OCI-LY1 (cell line): ENCODE data around the gene PCAT7.

Source experiments
- H2AFZ ChIP-seq: fragments of 200-600 bp; sonication (generic), shearing (Covaris generic); 2 replicates; pipeline ENCODE4 v1.6.0; 2014; ENCODE audit warnings: antibody characterized with exemption, mild to moderate bottlenecking, low read length
- H3F3A ChIP-seq: fragments of 200-600 bp; sonication (generic), shearing (Covaris generic); 2 replicates; pipeline ENCODE4 v1.6.0; 2014; ENCODE audit warnings: mild to moderate bottlenecking, antibody characterized with exemption, low read length, moderate library complexity; ENCODE audit not compliant: insufficient read depth
- H3K27ac ChIP-seq: fragments of 200-600 bp; sonication (generic); 2 replicates; pipeline ENCODE4 v1.5.1; 2014; ENCODE audit warnings: low read length, mixed run types, mild to moderate bottlenecking, low read depth; ENCODE audit not compliant: poor library complexity, severe bottlenecking
- H3K27me3 ChIP-seq: fragments of 200-600 bp; sonication (generic); 2 replicates; pipeline ENCODE4 v1.6.0; 2014; ENCODE audit warnings: antibody characterized with exemption, mild to moderate bottlenecking, low read length, moderate library complexity; ENCODE audit not compliant: insufficient read depth
- H3K36me3 ChIP-seq: fragments of 200-600 bp; sonication (generic); 2 replicates; pipeline ENCODE4 v1.6.1; 2014; ENCODE audit warnings: mild to moderate bottlenecking, antibody characterized with exemption, low read length, moderate library complexity, mixed read lengths; ENCODE audit not compliant: insufficient read depth
- H3K4me1 ChIP-seq: fragments of 200-600 bp; sonication (generic); 2 replicates; pipeline ENCODE4 v1.5.1; 2014; ENCODE audit warnings: mild to moderate bottlenecking, low read length, moderate library complexity; ENCODE audit not compliant: insufficient read depth, severe bottlenecking
- H3K4me2 ChIP-seq: fragments of 200-600 bp; sonication (generic), shearing (Covaris generic); 2 replicates; pipeline ENCODE4 v1.6.1; 2014; ENCODE audit warnings: low read length
- H3K4me3 ChIP-seq: fragments of 200-600 bp; sonication (generic); 2 replicates; pipeline ENCODE4 v1.5.1; 2014; ENCODE audit warnings: low read length, low read depth, mild to moderate bottlenecking, mixed read lengths; ENCODE audit not compliant: poor library complexity, severe bottlenecking
- H3K79me2 ChIP-seq: fragments of 200-600 bp; shearing (Covaris generic); 2 replicates; pipeline ENCODE4 v1.6.1; 2016; ENCODE audit warnings: mixed run types, low read length, mixed read lengths; ENCODE audit not compliant: insufficient read depth
- H3K9ac ChIP-seq: fragments of 200-600 bp; sonication (generic), shearing (Covaris generic); 2 replicates; pipeline ENCODE4 v1.6.1; 2014; ENCODE audit warnings: mild to moderate bottlenecking, low read length, mixed read lengths
- H3K9me2 ChIP-seq: fragments of 200-600 bp; sonication (generic), shearing (Covaris generic); 2 replicates; pipeline ENCODE4 v1.6.1; 2014; ENCODE audit warnings: low read depth, mild to moderate bottlenecking, low read length, mixed read lengths
- H3K9me3 ChIP-seq: fragments of 200-600 bp; shearing (Covaris generic); 2 replicates; pipeline ENCODE4 v1.6.1; 2014; ENCODE audit warnings: low read length, mixed read lengths
- H4K20me1 ChIP-seq: fragments of 200-600 bp; sonication (generic), shearing (Covaris generic); 2 replicates; pipeline ENCODE4 v1.6.0; 2016; ENCODE audit warnings: mild to moderate bottlenecking, low read length; ENCODE audit not compliant: insufficient read depth
- EZH2 ChIP-seq: fragments of 200-600 bp; sonication (generic), shearing (Covaris generic); IDR thresholded peaks from 2 replicates; pipeline ENCODE4 v1.8.0; 2017; ENCODE audit warnings: borderline replicate concordance, mixed run types, mild to moderate bottlenecking, antibody characterized with exemption, low read length, moderate library complexity, mixed read lengths
- TF ChIP-seq, protein P1 (sequence below): fragments of 200-600 bp; sonication (generic), shearing (Covaris generic); IDR thresholded peaks from 2 replicates; pipeline ENCODE4 v1.5.1; 2017; ENCODE audit warnings: mild to moderate bottlenecking, antibody characterized with exemption, low read length, moderate library complexity, mixed read lengths

PCAT7 gene

DNA sequence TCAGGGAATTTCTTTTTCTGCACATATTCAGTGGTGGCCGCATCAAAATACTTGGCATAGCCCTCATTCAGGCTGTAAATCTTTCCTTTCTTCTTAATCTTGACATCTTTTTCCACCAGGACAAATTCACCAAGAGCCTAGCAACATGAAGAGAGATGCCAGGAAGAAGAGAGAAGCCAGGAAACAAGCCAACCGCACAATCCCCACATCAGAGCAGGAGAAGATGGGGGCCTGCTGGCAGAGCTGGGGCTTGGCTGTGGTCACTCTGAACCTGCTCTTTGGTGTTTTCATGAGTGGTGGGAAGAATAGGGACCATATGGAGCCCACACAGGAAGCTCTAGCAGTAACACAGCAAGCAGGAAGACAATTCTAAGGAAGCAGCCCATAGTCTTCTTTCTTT lies 12.4 kb downstream of the PCAT7 start:
- TF ChIP-seq, protein P1, sequence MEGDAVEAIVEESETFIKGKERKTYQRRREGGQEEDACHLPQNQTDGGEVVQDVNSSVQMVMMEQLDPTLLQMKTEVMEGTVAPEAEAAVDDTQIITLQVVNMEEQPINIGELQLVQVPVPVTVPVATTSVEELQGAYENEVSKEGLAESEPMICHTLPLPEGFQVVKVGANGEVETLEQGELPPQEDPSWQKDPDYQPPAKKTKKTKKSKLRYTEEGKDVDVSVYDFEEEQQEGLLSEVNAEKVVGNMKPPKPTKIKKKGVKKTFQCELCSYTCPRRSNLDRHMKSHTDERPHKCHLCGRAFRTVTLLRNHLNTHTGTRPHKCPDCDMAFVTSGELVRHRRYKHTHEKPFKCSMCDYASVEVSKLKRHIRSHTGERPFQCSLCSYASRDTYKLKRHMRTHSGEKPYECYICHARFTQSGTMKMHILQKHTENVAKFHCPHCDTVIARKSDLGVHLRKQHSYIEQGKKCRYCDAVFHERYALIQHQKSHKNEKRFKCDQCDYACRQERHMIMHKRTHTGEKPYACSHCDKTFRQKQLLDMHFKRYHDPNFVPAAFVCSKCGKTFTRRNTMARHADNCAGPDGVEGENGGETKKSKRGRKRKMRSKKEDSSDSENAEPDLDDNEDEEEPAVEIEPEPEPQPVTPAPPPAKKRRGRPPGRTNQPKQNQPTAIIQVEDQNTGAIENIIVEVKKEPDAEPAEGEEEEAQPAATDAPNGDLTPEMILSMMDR = no peak
- TF ChIP-seq EZH2 = no peak
- H3K4me3 ChIP-seq = no peak overlapping the region

GRCh38 chr9:94568250-94568889 lies 13.5 kb downstream of the PCAT7 start:
- no peaks in the 10 kb centered on the region for H4K20me1 ChIP-seq
- TF ChIP-seq, protein P1 = no peak
- no peak for TF ChIP-seq EZH2

More for the DNA sequence above, 12.4 kb downstream of the PCAT7 start:
- no peaks in the 10 kb centered on the region for H3K9me3 ChIP-seq
- H3K9ac ChIP-seq = no peak overlapping the region
- no peaks in the 10 kb centered on the region for H3K9me2 ChIP-seq
- H3K36me3 ChIP-seq = no peaks in the 10 kb centered on the region
- no peak overlapping the region for H2AFZ ChIP-seq
- peaks cover 4% of the 10 kb centered on the region for H3K4me1 ChIP-seq
- no peak overlapping the region for H3K4me2 ChIP-seq
- H4K20me1 ChIP-seq = no peaks in the 10 kb centered on the region
- H3K27me3 ChIP-seq = no peaks in the 10 kb centered on the region; the same call in 1 of the 2 replicates
- H3F3A ChIP-seq = no peaks in the 10 kb centered on the region
- no peak overlapping the region for H3K27ac ChIP-seq
- H3K79me2 ChIP-seq = no peaks in the 10 kb centered on the region

DNA sequence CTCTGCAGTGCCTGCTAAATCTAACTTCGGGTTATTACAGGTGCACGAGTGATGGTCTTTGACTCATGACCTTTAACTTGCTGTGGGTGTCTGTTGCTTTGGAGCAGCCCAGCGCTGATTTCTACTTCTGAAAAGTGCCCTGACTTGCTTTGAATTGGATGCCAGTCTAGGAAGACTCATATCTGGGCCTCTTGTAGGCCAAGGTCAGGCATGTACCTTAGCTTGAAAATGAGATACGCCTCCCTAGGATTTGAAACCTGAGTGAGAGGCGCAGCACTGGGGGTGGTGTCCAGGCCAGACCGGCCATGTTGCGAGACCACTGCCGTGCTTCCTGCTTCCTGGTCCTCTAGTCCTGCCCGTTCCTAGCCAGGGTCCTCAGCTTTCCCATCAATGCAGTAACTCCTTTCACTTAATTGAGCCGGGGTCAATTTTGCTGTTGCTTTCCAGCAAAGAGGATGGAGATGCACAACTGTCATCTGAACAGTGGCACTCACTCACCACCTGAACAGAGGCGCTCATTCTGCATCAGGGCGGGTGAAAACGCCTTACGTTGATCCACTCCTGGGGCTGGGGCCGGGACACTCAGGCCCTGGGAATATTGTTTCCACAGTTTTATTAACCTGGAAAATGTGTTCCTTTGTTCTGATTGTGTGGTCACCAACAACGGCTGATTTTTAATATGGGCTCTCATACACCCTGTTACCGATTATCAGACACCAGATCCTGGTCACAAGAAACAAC lies 14.3 kb downstream of the PCAT7 start:
- H3K27ac ChIP-seq = no peak overlapping the region
- no peaks in the 10 kb centered on the region for H3K9me2 ChIP-seq
- no peaks in the 10 kb centered on the region for H3K79me2 ChIP-seq
- H3K4me1 ChIP-seq = no peaks in the 10 kb centered on the region
- H4K20me1 ChIP-seq = no peaks in the 10 kb centered on the region
- no peaks in the 10 kb centered on the region; the same call in 1 of the 2 replicates for H3K27me3 ChIP-seq
- no peak overlapping the region for H3K4me2 ChIP-seq
- no peak overlapping the region for H2AFZ ChIP-seq
- H3K9me3 ChIP-seq = no peaks in the 10 kb centered on the region
- no peaks in the 10 kb centered on the region for H3K36me3 ChIP-seq
- H3F3A ChIP-seq = no peaks in the 10 kb centered on the region
- no peak overlapping the region for H3K4me3 ChIP-seq
- H3K9ac ChIP-seq = no peak overlapping the region
- TF ChIP-seq EZH2 = no peak
- TF ChIP-seq, protein P1 = no peak

More at GRCh38 chr9:94568250-94568889, 13.5 kb downstream of the PCAT7 start:
- H3K36me3 ChIP-seq = no peaks in the 10 kb centered on the region
- H3K4me2 ChIP-seq = no peak overlapping the region
- H2AFZ ChIP-seq = no peak overlapping the region
- H3F3A ChIP-seq = no peaks in the 10 kb centered on the region
- H3K27me3 ChIP-seq = no peaks in the 10 kb centered on the region; the same call in 1 of the 2 replicates
- H3K4me3 ChIP-seq = no peak overlapping the region
- H3K9me3 ChIP-seq = no peaks in the 10 kb centered on the region
- no peak overlapping the region for H3K9ac ChIP-seq
- no peak overlapping the region for H3K27ac ChIP-seq
- H3K79me2 ChIP-seq = no peaks in the 10 kb centered on the region
- H3K9me2 ChIP-seq = no peaks in the 10 kb centered on the region
- H3K4me1 ChIP-seq = peaks cover 1% of the 10 kb centered on the region
